Measurements from ENCODE around the gene CADM1. TPM values are rescaled to one million over a fixed set of nuclear protein-coding genes. Genes with fewer than 3 reads are reported as not detected.
A peak's percentile ranks its signal among the peaks of the same experiment; 100 is the strongest.

The CADM1 gene
- total RNA-seq, 2 donors from 2014 or later: 0.81 to 2.2 TPM

GRCh38 chr11:115333949-115334348 is 170.3 kb downstream of the CADM1 start:
- ATAC-seq (no peak), DNase-seq (no peak)
- peaks cover 10% of the 10 kb centered on the region for H3K27me3 Mint-ChIP-seq
- no peaks in the 10 kb centered on the region for H3K36me3 Mint-ChIP-seq (ENCODE audit: low read depth)
- no peaks in the 10 kb centered on the region for H3K4me1 Mint-ChIP-seq
- H3K27ac Mint-ChIP-seq: no peak overlapping the region
- no peak overlapping the region for H3K4me3 Mint-ChIP-seq
- H3K9me3 ChIP-seq (ENCODE audit: control insufficient read depth, low read length, poor library complexity, severe bottlenecking): no peaks in the 10 kb centered on the region

GRCh38 chr11:115333121-115333520 is 171.1 kb downstream of the CADM1 start:
- H3K9me3 ChIP-seq (ENCODE audit: control insufficient read depth, low read length, poor library complexity, severe bottlenecking): no peaks in the 10 kb centered on the region
- H3K27me3 Mint-ChIP-seq: peaks cover 11% of the 10 kb centered on the region
- no peak for ATAC-seq
- H3K27ac Mint-ChIP-seq: no peak overlapping the region
- no peak for DNase-seq
- no peaks in the 10 kb centered on the region for H3K4me1 Mint-ChIP-seq
- H3K4me3 Mint-ChIP-seq: no peak overlapping the region
- H3K36me3 Mint-ChIP-seq (ENCODE audit: low read depth): no peaks in the 10 kb centered on the region

- ATAC-seq: no peak
- H3K27ac Mint-ChIP-seq: no peak overlapping the region
- H3K36me3 Mint-ChIP-seq (ENCODE audit: low read depth): no peaks in the 10 kb centered on the region
Observed at GRCh38 chr11:115330684-115331482, 173.3 kb downstream of the CADM1 start.

GRCh38 chr11:115326526-115326925 is 177.7 kb downstream of the CADM1 start:
- H3K27me3 Mint-ChIP-seq: peaks cover 23% of the 10 kb centered on the region
- ATAC-seq: no peak
- H3K27ac Mint-ChIP-seq: no peak overlapping the region
- H3K9me3 ChIP-seq (ENCODE audit: control insufficient read depth, low read length, poor library complexity, severe bottlenecking): no peaks in the 10 kb centered on the region
- no peak for DNase-seq
- peaks cover 5% of the 10 kb centered on the region for H3K4me1 Mint-ChIP-seq
- no peaks in the 10 kb centered on the region for H3K36me3 Mint-ChIP-seq (ENCODE audit: low read depth)
- no peak overlapping the region for H3K4me3 Mint-ChIP-seq

More at GRCh38 chr11:115330684-115331482, 173.3 kb downstream of the CADM1 start:
- Mint-ChIP-seq H3K27me3 (peaks cover 6% of the 10 kb centered on the region), H3K4me1 (no peaks in the 10 kb centered on the region), H3K4me3 (no peak overlapping the region)
- no peaks in the 10 kb centered on the region for H3K9me3 ChIP-seq (ENCODE audit: control insufficient read depth, low read length, poor library complexity, severe bottlenecking)
- no peak for DNase-seq

- H3K4me3 Mint-ChIP-seq: no peak overlapping the region
- peaks cover 24% of the 10 kb centered on the region for H3K27me3 Mint-ChIP-seq
- peaks cover 5% of the 10 kb centered on the region for H3K4me1 Mint-ChIP-seq
- H3K36me3 Mint-ChIP-seq (ENCODE audit: low read depth): no peaks in the 10 kb centered on the region
- H3K9me3 ChIP-seq (ENCODE audit: control insufficient read depth, low read length, poor library complexity, severe bottlenecking): no peaks in the 10 kb centered on the region
- H3K27ac Mint-ChIP-seq: no peak overlapping the region
- ATAC-seq (no peak), DNase-seq (no peak)
Observed at GRCh38 chr11:115325523-115325922, 178.7 kb downstream of the CADM1 start.

DNA sequence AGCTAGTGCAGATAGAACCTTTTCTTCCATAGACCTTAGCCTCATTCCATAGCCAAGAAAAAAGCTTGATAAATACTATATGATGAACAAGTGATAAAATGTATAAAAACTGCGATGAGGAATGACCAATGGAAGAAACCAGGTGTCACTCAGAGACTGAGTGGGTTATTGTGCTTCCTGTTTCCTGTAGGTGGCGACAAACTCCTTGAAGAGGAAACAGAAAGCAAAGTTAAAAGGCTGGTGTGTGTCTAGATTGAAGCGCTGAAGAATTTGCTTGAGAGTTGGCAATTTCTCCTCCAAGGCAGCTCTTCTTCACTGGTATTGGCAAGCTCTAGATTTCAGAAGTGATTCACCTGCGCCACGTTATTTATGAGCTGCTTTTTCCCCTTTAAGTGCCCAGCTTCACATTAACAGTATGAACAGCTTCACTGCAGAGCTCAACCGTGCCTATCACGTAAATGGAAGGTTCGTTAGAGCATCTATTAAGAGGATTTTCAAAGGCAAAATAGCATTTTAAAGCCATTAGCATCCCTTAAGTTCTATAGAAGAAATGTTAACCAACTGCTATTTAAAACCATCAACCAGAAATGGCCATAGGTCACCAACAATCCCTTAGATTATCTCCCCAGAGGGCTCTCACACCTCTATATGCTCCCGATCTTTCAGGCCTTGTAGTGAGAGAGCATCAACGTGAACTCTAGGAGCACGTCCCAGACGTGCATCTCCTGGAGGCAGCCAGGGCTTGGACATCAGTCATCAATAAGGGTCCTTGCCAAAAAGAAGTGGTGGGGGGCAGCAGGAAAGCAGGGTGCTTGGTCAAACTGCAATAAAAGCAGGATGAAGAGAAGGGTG is 179.4 kb downstream of the CADM1 start:
- peaks cover 24% of the 10 kb centered on the region for H3K27me3 Mint-ChIP-seq
- DNase-seq: no peak
- no peak overlapping the region for H3K27ac Mint-ChIP-seq
- no peaks in the 10 kb centered on the region for H3K9me3 ChIP-seq (ENCODE audit: control insufficient read depth, low read length, poor library complexity, severe bottlenecking)
- peak; percentile 57 for ATAC-seq
- H3K4me3 Mint-ChIP-seq: no peak overlapping the region
- no peaks in the 10 kb centered on the region for H3K36me3 Mint-ChIP-seq (ENCODE audit: low read depth)
- H3K4me1 Mint-ChIP-seq: peaks cover 5% of the 10 kb centered on the region

GRCh38 chr11:115322553-115323203 is 181.5 kb downstream of the CADM1 start:
- H3K36me3 Mint-ChIP-seq (ENCODE audit: low read depth): no peaks in the 10 kb centered on the region
- H3K9me3 ChIP-seq (ENCODE audit: control insufficient read depth, low read length, poor library complexity, severe bottlenecking): no peaks in the 10 kb centered on the region
- H3K4me3 Mint-ChIP-seq: no peak overlapping the region
- H3K4me1 Mint-ChIP-seq: peaks cover 5% of the 10 kb centered on the region
- peaks cover 19% of the 10 kb centered on the region for H3K27me3 Mint-ChIP-seq
- DNase-seq (no peak), ATAC-seq (no peak)
- H3K27ac Mint-ChIP-seq: no peak overlapping the region

- H3K9me3 ChIP-seq (ENCODE audit: control insufficient read depth, low read length, poor library complexity, severe bottlenecking): no peaks in the 10 kb centered on the region
- DNase-seq: no peak
- H3K4me1 Mint-ChIP-seq: peaks cover 5% of the 10 kb centered on the region
- peaks cover 18% of the 10 kb centered on the region for H3K27me3 Mint-ChIP-seq
- no peak overlapping the region for H3K27ac Mint-ChIP-seq
- ATAC-seq: no peak
- H3K4me3 Mint-ChIP-seq: no peak overlapping the region
- no peaks in the 10 kb centered on the region for H3K36me3 Mint-ChIP-seq (ENCODE audit: low read depth)
Observed at GRCh38 chr11:115321605-115322289, 182.5 kb downstream of the CADM1 start.

DNA sequence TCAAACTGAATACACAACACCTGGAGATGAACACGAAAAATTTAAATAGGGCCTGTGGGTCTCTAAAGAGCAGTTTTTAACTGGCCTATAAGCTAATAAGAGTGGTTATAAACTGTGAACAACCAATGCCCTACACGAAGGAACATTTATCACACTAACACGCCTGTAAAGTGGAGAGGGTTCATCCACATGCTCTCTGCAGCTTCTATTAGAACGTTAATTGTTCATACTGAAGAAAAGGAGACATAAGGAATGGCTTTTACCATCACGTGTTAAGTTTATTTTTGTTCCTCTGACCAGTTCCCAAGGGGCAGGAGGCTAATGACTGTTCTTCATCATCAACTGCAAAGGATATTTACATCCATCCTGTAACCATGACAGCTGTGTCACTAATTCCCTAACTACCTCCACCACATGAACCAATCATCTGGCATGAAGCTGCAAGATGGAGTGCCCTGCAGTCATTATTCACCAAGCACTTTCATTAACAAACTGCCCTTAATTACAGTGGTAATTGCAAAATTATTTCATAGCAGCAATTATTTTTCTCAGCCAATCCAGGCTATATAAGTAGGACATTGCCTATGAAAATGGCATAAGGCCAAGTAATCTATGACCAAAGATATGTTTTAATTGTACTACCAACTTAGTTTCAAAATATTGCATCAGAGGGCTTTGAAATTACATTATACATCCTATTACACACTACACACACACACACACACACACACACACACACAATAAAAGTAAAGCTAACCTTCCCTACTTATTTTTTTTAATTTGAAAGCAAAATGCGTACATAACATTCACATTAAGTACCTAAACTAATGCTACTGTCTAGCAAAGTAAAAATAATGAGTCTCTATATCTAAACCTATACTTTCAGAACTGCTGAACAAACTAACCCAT is 186.7 kb downstream of the CADM1 start:
- Mint-ChIP-seq H3K36me3 (ENCODE audit: low read depth) (no peaks in the 10 kb centered on the region), H3K27ac (no peak overlapping the region), H3K4me1 (peaks cover 2% of the 10 kb centered on the region), H3K27me3 (peaks cover 12% of the 10 kb centered on the region), H3K4me3 (no peak overlapping the region)
- no peak for DNase-seq
- no peak for ATAC-seq
- H3K9me3 ChIP-seq (ENCODE audit: control insufficient read depth, low read length, poor library complexity, severe bottlenecking): peaks cover 3% of the 10 kb centered on the region

DNA sequence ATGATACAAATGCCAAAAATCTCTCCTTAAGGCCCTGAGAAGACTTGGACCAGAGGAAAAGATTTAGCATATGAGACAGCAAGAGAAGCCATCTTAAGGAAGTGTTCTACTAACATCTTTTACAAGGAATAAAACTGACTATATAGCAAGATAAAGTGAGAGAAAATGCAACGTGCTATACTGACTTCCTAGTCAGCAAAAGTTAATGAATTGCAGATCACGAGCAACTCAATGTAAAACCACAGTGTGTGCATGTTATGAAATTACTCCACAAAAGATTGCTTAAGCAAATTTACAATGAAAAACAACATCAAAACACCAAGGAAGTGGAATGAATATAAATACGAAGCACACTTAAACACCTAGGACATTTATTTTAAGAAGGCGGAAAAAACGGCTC is 187.5 kb downstream of the CADM1 start:
- Mint-ChIP-seq H3K36me3 (ENCODE audit: low read depth) (no peaks in the 10 kb centered on the region), H3K4me3 (no peak overlapping the region), H3K27ac (no peak overlapping the region), H3K4me1 (peaks cover 2% of the 10 kb centered on the region), H3K27me3 (peaks cover 13% of the 10 kb centered on the region)
- no peak for DNase-seq
- ATAC-seq: no peak
- peaks cover 3% of the 10 kb centered on the region for H3K9me3 ChIP-seq (ENCODE audit: control insufficient read depth, low read length, poor library complexity, severe bottlenecking)

DNA sequence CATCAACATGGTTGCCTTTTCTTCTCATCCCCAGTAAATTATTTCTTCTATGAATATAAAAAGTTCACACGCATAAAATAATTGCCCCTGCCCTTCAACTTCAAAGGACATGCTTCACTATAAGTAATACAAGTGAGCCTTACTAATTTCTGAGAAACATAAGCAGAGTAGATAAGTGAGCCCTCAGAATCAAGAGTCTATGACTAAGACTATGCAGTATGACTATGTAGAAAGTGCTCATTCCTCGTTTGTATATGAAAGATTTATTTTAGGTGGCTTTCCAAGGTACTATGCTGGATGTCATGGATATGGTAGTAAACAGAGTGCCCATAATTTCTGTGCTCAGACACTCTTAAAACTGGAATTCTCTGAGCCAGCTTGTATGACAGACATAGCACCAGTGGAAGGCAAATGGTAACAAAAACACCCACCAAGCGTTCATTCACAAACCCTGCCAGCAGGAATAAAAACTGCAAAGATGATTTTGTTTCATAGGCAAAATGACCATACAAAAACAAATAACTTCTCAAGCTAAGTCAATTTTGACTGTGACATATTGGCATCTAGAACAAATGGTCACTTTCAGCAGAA is 189.8 kb downstream of the CADM1 start:
- H3K9me3 ChIP-seq (ENCODE audit: control insufficient read depth, low read length, poor library complexity, severe bottlenecking): peaks cover 3% of the 10 kb centered on the region
- Mint-ChIP-seq H3K27ac (no peak overlapping the region), H3K4me3 (no peak overlapping the region), H3K4me1 (peaks cover 2% of the 10 kb centered on the region), H3K36me3 (ENCODE audit: low read depth) (no peaks in the 10 kb centered on the region), H3K27me3 (peaks cover 17% of the 10 kb centered on the region)
- DNase-seq: no peak
- ATAC-seq: no peak
